ENCODE results near the gene PTPRA. TPM values are rescaled to one million over a fixed set of nuclear protein-coding genes. Genes with fewer than 3 reads are reported as not detected.

Gene PTPRA
- total and polyA plus RNA-seq, 2 of the 13 experiments (the other 11 are each of a cell fraction or from before 2014, with no cell fraction given), result 47.2 to 127 TPM

DNA sequence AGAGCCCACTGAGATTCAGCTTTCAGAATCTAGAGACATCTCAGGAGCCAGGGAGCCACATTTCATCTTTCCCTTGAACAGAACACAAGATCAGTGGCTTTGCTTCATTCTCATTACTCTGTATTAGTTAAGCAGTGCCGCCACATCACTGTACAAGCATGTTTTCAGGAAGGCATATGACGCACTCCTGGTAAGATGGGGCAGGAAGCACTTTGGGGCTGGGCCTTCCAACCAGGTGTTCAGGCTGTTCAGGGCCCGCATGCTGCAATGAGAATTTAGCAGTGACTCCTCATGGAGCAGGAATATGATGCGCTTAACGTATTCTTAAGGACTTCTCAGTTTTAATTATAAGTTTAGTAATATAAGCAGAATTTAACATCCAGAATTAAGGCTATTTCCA lies 140.5 kb downstream of the PTPRA start:
- H2AFZ ChIP-seq (ENCODE audit: low read length), result no peak overlapping the region
- no peak overlapping the region for H3K9ac ChIP-seq (ENCODE audit: insufficient read depth, low read depth, low read length)
- H3K9me3 ChIP-seq (ENCODE audit: low read length), result no peaks in the 10 kb centered on the region
- DNase-seq (ENCODE audit: low spot score), result no peak
- no peak; the same call in 2 of the 3 replicates for ATAC-seq
- intact Hi-C loops (cut with micrococcal nuclease; ENCODE audit: unreplicated experiment), result no loop called here
- BruUV-seq (replicated peaks), result no TSS peak
- in situ Hi-C loops (cut with HindIII; ENCODE audit: extremely low pct_ligation_motif_present, low pct_unique_long_range_greater_than_20kb), result no loop called here
- no peaks in the 10 kb centered on the region for H3K27me3 ChIP-seq (ENCODE audit: control insufficient read depth in 1 of 2, insufficient read depth in 2 of 2, low read length in 2 of 2)
- 96% methylated on average over 5 of the region's 5 CpGs for WGBS (ENCODE audit: low lambda C conversion rate)
- no peaks in the 10 kb centered on the region for H4K20me1 ChIP-seq (ENCODE audit: insufficient read depth, low read length)
- H3K4me3 ChIP-seq (replicated peaks in 1 of 3; ENCODE audit: insufficient read depth in 1 of 3, low read depth in 2 of 3, low read length in 3 of 3), result no peak overlapping the region
- no peak for FAIRE-seq
- no peaks in the 10 kb centered on the region for H3K79me2 ChIP-seq (ENCODE audit: insufficient read depth, low read length)
- CTCF ChIA-PET (ENCODE audit: low intra/inter-chr PET ratio, low total read pairs), result no interaction called here
- no peaks in the 10 kb centered on the region for H3K4me1 ChIP-seq (ENCODE audit: insufficient read depth, low read length)
- H3K27ac ChIP-seq (ENCODE audit: extremely low read length, insufficient read depth, low read length), result no peak overlapping the region
- TF ChIP-seq ZNF709 (CRISPR knock-in tag; IDR thresholded peaks at IDR 0.05), result no peak
- TF ChIP-seq, protein P1, sequence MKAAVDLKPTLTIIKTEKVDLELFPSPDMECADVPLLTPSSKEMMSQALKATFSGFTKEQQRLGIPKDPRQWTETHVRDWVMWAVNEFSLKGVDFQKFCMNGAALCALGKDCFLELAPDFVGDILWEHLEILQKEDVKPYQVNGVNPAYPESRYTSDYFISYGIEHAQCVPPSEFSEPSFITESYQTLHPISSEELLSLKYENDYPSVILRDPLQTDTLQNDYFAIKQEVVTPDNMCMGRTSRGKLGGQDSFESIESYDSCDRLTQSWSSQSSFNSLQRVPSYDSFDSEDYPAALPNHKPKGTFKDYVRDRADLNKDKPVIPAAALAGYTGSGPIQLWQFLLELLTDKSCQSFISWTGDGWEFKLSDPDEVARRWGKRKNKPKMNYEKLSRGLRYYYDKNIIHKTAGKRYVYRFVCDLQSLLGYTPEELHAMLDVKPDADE (CRISPR knock-in tag; IDR thresholded peaks at IDR 0.05), result no peak
- no peak for TF ChIP-seq ZNF562 (CRISPR knock-in tag; IDR thresholded peaks at IDR 0.05; ENCODE audit: borderline replicate concordance)
- TF ChIP-seq ASH2L (IDR thresholded peaks at IDR 0.05; ENCODE audit: insufficient read length, low read depth, low read length), result no peak
- no peak for TF ChIP-seq BORCS8-MEF2B (CRISPR knock-in tag; IDR thresholded peaks at IDR 0.05)
- TF ChIP-seq, protein P2, sequence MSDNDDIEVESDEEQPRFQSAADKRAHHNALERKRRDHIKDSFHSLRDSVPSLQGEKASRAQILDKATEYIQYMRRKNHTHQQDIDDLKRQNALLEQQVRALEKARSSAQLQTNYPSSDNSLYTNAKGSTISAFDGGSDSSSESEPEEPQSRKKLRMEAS (IDR thresholded peaks at IDR 0.05), result no peak
- POLR2A ChIA-PET, result no interaction called here
- no peak overlapping the region for H3K4me2 ChIP-seq (ENCODE audit: low read depth, low read length)
- H3K36me3 ChIP-seq (replicated peaks in 1 of 2; ENCODE audit: control insufficient read depth in 1 of 2, insufficient read depth in 2 of 2, low read length in 2 of 2), result peaks cover 12 to 32% of the 10 kb centered on the region in 2 experiments; a peak in 4 of 5 replicates

DNA sequence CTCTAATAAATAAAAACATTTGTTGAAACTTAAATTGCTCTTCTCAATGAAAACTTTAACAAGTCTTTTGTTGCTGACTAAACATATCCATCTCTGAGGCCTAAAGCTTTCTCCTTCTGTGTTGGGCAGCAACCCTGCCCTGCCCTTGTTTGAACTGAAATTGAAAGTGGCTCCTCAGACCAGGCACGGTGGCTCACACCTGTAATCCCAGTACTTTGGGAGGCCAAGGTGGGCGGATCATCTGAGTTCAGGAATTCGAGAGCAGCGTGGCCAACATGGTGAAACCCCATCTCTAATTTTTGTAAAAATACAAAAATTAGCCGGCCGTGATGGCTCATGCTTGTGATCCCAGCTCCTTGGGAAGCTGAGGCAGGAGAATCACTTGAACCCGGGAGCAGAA lies 140.9 kb downstream of the PTPRA start:
- in situ Hi-C loops (cut with HindIII; ENCODE audit: extremely low pct_ligation_motif_present, low pct_unique_long_range_greater_than_20kb), result no loop called here
- no peaks in the 10 kb centered on the region for H3K27me3 ChIP-seq (ENCODE audit: control insufficient read depth in 1 of 2, insufficient read depth in 2 of 2, low read length in 2 of 2)
- H3K9me3 ChIP-seq (ENCODE audit: low read length), result no peaks in the 10 kb centered on the region
- DNase-seq (ENCODE audit: low spot score) (no peak), FAIRE-seq (no peak), ATAC-seq (no peak)
- no peak overlapping the region for H3K27ac ChIP-seq (ENCODE audit: extremely low read length, insufficient read depth, low read length)
- intact Hi-C loops (cut with micrococcal nuclease; ENCODE audit: unreplicated experiment), result no loop called here
- H3K4me2 ChIP-seq (ENCODE audit: low read depth, low read length), result no peak overlapping the region
- H3K79me2 ChIP-seq (ENCODE audit: insufficient read depth, low read length), result no peaks in the 10 kb centered on the region
- BruUV-seq (replicated peaks), result no TSS peak
- TF ChIP-seq MAFK (conservative IDR thresholded peaks at IDR 0.05 in 1 of 2, IDR thresholded peaks at IDR 0.05 in 1 of 2; ENCODE audit: low read length in 2 of 2) (peak in 1 of 2 experiments; percentile 38; a peak in 1 of 4 replicates), SRSF9 (IDR thresholded peaks at IDR 0.05; ENCODE audit: borderline replicate concordance, insufficient read depth, low read depth, low read length, poor library complexity, severe bottlenecking) (no peak)
- POLR2A ChIA-PET, result interaction anchor here (1.2 kb wide), 1 partner anchor 31 kb away, joined by 5 read pairs; the partner anchor contains the start of gene MRPS26
- CTCF ChIA-PET (ENCODE audit: low intra/inter-chr PET ratio, low total read pairs), result no interaction called here
- H3K4me3 ChIP-seq (replicated peaks in 1 of 3; ENCODE audit: insufficient read depth in 1 of 3, low read depth in 2 of 3, low read length in 3 of 3), result no peak overlapping the region
- peaks cover 12 to 28% of the 10 kb centered on the region in 2 experiments; a peak in 4 of 5 replicates for H3K36me3 ChIP-seq (replicated peaks in 1 of 2; ENCODE audit: control insufficient read depth in 1 of 2, insufficient read depth in 2 of 2, low read length in 2 of 2)
- no peak overlapping the region for H2AFZ ChIP-seq (ENCODE audit: low read length)
- WGBS (ENCODE audit: low lambda C conversion rate), result 95% methylated on average over 7 of the region's 7 CpGs
- no peak overlapping the region for H3K9ac ChIP-seq (ENCODE audit: insufficient read depth, low read depth, low read length)
- H4K20me1 ChIP-seq (ENCODE audit: insufficient read depth, low read length), result no peaks in the 10 kb centered on the region
- H3K4me1 ChIP-seq (ENCODE audit: insufficient read depth, low read length), result no peaks in the 10 kb centered on the region
